Frontal cortex (tissue), 4 donors: ENCODE measurements around the gene KRR1. TPM values are rescaled to one million over a fixed set of nuclear protein-coding genes. Genes with fewer than 3 reads are reported as not detected.
"Not testable (repeated sequence)": the region's sequence is repeated elsewhere in the genome, so short reads cannot be mapped to it uniquely, and the experiment has no call there.

Experiments
- DNase-seq, 2 donors: peaks; one replicate each; pipeline ENCODE4 v3.0.0; 2012; ENCODE audit warnings: low spot score in 2 of 2
- FAIRE-seq: peaks from 2 replicates; lab custom pipeline; 2012; peaks lifted over from hg19 to GRCh38; lab: Jason Lieb, UNC
- total RNA-seq: library from RNA; depleted of rRNA; stranded (reverse); fragments of >200 nt; gene quantifications from one replicate; pipeline ENCODE4 v1.2.3, GENCODE V29; 2014
- donor health status: control.
- donor health status: control.
- donor health status: control.

Gene KRR1
- total RNA-seq, 1 donor from 2014 or later = 23.2 TPM

DNA sequence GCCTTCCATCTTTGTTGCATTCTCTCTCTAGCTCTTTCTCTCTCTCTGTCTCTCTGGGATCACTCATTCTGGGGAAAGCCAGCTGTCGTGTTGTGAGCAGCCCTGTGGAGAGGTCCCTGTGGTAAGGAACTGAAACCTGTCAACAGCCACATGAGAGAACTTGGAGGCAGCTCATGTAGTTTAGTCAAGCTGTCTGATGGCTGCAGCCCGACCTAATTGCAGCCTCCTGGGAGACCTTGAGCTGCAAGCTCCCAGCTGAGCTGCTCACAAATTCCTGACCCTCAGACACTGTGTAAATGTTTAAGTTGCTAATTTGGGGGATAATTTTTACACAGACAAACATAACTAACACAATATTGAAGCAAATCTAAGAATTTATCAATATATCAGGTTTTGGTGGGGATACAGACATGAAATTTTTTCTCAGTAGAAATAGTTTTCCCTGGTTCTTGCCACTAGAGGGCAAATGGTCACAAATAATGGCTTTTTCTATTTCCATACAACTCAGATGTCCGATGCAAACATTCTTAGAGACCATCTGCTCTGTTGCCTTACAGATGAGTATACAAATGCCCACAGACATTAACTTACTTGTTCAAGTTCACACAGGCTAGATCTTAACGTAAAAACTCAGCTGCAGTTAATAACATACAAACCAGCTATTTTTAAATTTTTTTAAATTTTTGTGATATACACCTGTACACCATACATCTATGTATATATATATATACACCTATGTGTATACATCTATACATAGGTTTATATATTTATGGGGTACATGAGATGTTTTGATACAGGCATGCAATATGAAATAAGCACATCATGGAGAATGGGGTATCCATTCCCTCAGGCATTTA, 15.5 kb upstream of the KRR1 start:
- DNase-seq (peak; percentile 5 to 24), FAIRE-seq (no peak)

DNA sequence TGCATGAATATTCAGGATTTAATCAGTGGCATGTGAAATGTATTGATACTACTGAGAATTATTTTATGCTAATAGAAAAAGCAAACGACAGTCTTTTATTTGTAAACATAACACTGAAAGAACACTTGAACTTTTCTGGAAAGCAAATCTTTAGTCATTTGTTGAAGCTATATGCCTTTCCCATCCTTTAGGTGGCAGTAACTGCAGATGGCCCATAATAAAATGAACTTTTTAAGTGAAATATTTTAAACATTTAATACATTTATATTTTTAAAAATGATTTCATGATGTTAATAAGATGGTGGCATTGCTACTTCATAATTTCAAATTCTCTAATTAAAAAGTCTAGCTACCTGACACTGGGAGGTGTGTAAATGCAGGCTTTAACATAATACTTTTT, 13.9 kb upstream of the KRR1 start:
- FAIRE-seq (no peak), DNase-seq (no peak)

DNA sequence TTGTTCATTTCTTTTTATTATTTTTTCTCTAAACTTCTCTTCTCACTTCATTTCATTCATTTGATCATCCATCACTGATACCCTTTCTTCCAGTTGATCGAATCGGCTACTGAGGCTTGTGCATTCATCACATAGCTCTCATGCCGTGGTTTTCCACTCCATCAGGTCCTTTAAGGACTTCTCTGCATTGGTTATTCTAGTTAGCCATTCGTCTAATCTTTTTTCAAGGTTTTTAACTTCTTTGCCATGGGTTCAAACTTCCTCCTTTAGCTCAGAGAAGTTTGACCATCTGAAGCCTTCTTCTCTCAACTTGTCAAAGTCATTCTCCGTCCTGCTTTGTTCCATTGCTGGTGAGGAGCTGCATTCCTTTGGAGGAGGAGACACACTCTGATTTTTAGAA, 10.7 kb upstream of the KRR1 start:
- not testable (repeated sequence) for DNase-seq, FAIRE-seq

DNA sequence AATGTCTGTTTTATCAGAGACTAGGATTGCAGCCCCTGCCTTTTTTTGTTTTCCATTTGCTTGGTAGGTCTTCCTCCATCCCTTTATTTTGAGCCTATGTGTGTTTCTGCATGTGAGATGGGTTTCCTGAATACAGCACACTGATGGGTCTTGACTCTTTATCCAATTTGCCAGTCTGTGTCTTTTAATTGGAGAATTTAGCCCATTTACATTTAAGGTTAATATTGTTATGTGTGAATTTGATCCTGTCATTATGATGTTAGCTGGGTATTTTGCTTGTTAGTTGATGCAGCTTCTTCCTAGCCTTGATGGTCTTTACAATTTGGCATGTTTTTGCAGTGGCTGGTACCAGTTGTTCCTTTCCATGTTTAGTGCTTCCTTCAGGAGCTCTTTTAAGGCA, 9.8 kb upstream of the KRR1 start:
- DNase-seq, FAIRE-seq: not testable (repeated sequence)

DNA sequence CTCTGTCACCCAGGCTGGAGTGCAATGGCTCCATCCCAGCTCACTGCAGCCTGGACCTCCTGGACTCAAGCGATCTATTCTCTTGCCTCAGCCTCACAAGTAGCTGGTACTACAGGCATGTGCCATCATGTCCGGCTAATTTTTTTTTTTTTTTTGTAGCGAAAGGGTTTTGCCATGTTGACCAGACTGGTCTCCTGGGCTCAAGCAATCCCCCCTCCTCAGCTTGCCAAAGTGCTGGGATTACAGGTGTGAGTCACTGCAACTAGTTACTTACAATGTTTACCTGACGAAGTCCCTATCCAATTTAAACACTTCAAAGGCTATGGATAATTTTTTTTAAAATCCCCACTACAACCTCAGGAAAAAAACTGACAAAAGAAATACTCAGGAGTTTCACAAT, 1.8 kb downstream of the KRR1 start:
- no peak for FAIRE-seq
- no peak for DNase-seq

DNA sequence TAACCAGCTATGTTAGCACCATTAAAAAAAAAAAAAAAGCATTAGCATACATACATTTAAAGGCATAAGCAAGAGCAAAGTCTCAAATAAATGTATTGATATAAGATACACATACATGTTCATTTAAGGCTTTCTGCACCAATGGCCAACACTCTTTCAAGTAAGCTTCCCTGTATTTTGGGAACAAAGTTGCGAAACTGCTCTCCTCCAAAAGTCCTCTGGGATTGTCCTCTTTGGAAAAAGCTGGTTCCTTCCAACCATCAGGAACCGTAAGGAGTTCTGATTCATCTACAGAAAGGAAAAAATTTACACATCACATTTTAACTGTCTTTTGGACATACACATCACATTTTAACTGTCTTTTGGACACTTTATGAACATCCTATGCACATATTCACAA, 3.2 kb downstream of the KRR1 start:
- DNase-seq = no peak
- FAIRE-seq = no peak

DNA sequence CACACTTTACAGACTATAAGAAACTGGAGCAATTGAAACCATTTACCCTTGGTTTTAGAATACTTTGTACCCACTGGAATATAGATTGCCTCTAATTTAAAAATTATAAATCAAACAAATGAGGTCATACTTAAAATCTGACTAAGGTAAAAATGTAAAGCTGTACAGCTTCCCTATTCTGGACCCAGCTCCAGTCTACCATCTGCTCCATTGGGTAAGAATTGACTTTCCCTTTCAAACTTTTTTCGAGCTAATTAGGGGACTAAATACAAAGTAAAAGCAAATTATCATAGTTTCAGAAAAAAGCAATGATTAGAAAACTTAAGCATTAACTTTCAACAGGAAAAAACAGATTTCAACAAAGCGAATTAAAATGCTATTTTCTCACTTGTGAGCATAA, 4.3 kb downstream of the KRR1 start:
- DNase-seq = no peak
- FAIRE-seq = no peak

DNA sequence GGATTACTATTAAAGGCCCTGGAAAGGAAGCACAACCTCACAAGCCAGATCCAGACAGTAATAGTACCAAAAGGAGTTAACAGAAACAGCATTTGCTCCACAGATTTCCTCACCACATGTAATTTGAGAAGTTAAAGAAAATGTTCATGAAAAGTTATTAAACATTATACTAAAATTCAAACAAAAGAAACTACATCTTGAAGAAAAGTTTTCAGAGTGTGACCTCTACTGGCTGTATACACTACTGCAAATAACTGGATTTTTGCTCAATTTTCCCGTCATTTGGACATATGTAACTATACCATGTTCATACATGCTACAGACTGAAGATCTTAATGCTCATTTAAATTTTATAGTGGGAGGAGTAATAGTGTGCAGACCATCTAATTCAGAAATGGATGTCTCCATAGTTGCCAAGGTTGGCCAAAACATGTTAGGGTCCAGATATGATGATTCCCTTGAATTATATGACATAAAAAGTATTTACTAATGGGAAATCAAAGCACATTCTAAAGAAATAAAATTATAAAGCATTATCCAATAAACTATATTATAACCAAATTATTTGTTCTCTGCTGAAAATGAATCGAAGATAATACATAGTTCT, 5.6 kb downstream of the KRR1 start:
- no peak for FAIRE-seq

DNA sequence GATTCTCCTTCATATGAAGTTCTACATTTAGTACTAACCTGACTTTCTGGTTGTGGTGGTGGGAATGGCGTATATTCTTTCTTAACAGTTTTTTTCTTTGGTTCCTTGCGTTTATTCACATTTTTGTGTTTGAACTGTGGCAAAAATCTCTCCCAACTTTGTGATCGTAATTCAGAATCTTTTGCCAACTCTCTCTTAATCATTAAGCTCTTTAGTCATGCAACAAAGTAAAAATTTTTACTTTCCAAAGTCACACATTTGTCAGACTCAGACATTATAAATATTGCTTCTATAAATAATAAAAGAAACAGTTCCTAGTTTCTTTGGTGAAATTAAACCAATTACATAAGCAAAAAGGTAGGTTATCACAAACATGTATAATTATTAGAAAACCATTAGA, 7.5 kb downstream of the KRR1 start:
- DNase-seq (no peak), FAIRE-seq (peak; percentile 58)

More for the DNA sequence above, 5.6 kb downstream of the KRR1 start:
- DNase-seq = no peak

DNA sequence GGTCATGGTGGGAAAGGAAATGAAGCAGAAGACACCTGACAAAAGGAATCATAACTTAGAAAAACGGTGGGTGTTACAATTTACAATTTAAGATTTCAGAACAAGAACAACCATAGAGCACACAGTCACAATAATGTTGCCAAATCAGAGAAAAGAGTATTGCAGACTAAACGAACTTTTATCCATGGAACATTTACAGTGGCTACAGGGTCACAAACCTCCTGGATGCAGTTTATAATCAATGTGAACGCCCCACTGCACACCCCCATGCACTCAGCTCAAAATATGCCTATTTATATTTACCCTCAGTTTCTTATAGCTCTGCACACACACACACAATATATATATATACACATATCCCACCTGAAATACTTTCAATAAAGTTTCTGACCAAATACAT, 8.0 kb downstream of the KRR1 start:
- no peak for FAIRE-seq
- no peak for DNase-seq

DNA sequence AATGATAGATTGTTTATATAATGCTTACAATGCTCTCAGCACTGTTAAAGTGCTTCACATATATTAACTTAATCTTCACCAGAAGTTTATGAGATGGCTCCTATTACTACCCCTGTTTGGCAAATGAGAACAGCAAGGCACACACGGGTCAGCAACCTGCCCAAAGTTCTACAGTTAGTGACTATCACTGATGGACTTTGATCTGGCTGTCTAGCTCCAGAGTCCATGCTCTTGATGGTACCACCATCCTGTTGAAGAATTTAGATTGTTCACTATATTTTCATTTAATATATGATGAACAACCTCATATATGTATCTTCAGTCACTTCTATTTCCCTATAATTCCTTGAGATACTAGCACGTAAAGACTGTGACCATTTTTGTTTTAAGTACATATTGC, 20.2 kb downstream of the KRR1 start:
- FAIRE-seq (no peak), DNase-seq (no peak)

DNA sequence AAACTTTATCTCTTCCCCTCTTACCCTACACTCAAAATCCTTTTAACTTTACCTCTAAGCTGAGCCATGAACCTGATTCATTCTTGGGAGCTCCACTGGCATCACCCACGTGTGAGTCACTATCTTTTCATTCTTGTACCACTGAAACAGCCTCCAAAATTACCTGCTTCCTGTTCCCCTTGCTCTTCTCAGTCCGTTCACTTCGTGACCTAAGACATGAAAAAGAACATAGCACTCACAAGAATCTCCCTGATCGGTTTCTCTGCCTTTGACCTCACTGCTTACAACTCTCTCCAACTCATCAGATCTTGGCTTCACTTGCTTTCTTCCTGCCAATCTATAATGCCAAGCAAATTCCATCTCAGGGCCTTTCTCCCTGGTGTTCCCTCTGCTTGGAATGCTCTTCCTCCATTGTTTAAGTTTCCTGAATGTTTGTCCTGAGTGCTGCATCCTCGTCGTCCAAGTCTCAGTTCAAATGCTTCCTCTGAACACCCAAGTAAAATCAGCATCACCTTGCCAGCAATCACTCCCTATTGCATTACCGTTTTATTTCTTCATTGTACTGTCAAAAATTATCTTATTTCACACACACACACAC, 21.7 kb downstream of the KRR1 start:
- no peak for DNase-seq

DNA sequence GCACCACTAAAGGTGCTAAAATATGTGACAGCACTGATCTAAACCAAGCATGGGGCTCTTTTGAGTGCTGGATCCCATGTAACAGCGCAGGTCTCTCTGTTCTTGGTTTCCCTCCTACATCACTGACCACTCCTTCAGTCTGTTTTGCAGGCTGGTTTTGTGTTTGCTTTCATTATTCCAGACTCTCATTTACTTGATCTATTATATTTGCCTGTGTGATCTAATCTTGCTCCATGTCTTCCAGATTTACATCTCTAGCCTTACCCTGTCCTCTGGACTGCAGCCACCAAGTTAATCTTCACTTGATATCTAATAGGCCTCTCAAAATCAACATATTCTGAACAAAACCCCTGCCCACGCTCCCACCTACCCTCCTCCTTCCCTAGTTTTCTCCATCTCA, 22.2 kb downstream of the KRR1 start:
- FAIRE-seq (no peak), DNase-seq (no peak)

More for the DNA sequence above, 21.7 kb downstream of the KRR1 start:
- no peak for FAIRE-seq

DNA sequence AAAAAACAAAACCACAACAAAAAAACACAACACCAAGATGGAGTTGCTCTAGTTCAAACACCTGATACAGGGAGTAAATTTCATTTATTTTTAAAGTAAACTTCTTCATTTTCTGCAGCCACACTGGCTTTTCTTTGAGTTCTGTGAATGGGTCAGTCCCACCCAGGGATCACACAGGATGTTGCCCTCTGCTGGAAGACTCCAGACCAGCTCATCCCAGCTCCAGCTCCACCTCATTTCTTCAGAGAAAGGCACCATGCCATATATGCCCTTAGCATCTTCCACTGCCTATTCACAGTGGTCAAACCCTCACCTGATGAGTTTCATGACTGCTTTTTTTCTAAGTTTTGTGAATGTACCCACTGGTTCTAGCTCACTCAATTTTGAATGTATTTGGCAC, 22.9 kb downstream of the KRR1 start:
- FAIRE-seq (no peak), DNase-seq (no peak)

DNA sequence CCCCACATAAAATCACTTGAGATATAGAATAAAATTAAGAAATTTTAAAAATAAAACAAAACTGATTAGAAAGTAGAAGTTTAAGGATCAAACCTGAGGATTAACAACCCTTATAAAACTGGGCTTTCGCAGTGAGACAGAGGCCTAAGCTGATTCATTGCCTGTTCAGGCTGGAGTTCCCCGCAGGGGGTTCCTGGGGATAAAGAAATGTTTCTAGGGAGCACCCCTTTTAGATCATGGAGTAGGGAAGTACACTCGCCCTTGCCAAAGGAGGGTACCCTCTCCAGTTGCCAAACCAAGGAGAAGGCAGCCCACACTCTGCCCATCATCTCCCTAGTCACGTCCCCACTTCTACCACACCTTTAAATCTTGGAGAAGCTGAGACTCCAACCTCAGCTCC, 24.1 kb downstream of the KRR1 start:
- DNase-seq = no peak

DNA sequence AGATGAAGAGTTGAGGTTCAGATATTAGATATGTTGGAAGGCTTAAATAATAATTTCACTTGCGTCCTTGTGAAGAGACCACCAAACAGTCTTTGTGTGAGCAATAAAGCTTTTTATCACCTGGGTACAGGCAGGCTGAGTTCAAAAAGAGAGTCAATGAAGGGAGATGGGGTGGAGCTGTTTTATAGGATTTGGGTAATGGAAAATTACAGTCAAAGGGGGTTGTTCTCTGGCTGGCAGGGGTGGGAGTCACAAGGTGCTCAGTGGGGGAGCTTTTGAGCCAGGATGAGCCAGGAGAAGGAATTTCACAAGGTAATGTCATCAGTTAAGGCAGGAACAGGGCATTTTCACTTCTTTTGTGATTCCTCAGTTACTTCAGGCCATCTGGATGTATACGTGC, 27.0 kb downstream of the KRR1 start:
- DNase-seq, FAIRE-seq: not testable (repeated sequence)

More for the DNA sequence above, 24.1 kb downstream of the KRR1 start:
- FAIRE-seq = no peak

DNA sequence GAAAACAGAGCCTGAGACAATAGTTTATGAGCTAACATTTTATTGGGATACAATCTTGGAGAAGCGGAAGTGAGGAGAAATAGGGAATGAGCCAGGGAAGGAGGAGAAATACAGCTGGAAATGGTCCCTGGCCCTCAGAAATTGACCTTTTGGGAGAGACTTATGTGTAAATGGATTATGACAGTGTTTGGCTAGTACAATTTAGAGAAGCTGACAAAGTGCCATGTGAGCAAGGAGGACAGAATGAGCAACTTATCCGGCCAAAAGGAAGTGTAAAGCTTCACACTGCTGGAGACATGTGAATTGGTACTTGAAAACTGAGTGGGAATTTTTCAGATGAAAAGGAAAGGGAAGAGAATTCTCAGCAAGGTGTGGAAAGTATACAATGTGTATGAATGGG, 28.0 kb downstream of the KRR1 start:
- no peak for FAIRE-seq
- DNase-seq = no peak

DNA sequence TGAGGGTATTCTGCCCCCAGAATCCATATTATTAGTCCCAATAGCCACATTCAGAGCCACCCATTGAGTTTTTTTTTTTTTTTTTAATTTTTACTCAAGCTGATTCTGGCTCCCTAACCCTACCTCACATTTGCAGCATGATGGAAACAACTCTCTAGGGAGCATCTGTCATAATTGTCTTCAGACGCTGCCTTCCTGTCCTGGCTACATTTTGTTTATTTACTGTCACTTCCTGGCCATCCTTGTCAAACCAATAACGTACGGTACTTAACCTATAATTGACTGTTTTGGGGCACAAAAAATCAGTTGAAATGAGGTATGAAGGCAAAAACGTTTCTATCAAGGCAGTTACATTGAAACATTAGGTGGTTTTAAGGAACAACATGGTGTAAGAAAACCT, 28.8 kb downstream of the KRR1 start:
- FAIRE-seq = no peak
- DNase-seq = no peak

DNA sequence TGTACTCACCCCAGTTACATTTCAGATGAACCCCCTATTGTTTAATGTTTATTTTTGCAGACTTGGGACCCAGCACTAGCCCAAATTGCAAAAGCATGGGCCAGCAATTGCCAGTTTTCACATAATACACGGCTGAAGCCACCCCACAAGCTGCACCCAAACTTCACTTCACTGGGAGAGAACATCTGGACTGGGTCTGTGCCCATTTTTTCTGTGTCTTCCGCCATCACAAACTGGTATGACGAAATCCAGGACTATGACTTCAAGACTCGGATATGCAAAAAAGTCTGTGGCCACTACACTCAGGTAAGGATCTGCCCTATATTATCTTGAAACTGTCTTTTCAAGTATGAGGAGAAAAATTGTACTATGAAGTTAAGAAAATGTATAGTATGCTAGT, 29.6 kb downstream of the KRR1 start:
- DNase-seq (no peak), FAIRE-seq (no peak)

DNA sequence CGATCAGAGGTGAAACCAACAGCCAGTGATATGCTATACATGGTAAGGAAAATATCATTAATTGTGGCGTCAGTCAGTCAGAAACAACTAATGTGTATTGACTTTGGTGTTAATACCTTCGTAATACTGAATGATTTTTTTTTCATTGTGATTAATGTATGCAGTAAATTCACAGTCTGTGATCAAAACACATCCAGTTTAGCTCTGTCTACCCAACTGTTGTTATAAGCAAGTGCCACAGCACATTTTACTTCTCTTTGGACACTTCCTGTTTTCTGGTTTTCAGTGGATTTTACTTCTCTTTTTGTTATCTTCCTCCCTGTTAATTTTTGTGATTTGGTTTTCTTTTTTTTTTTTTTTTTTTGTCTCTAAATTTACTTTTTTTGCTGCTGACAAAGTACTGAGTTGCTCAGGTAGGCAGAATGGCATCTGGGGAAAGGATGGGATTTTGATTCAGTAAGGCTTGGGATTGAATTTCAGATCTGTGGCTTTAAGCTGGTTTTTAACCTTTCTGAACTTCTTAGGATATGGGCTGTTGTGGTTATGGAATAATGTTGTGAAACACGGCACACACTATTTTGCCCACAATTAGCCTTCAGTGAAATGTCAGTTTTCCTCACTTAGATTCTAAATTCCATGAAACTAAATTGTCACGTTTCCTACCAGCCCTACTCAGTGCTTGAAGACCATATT, 30.2 kb downstream of the KRR1 start:
- FAIRE-seq (no peak), DNase-seq (no peak)
